SK-N-SH treated with all-trans-retinoic acid at 6 μM for 48 hours (cell line): ENCODE results near the gene TIGD6.

Experiments
- ATAC-seq: fragments of 200-7000 bp; cut with Tn5 transposase; 3 replicates; pipeline ENCODE4 v1.9.1; 2020; ENCODE audit warnings: mild to moderate bottlenecking, moderate library complexity
- ARNTL ChIP-seq: fragments of 450-650 bp; formaldehyde crosslinking; IDR thresholded peaks from 2 replicates; pipeline ENCODE4 v1.5.0; 2020; ENCODE audit warnings: low read depth, mild to moderate bottlenecking, moderate library complexity, borderline replicate concordance
- CSDC2 ChIP-seq: fragments of 250-450 bp; sonication (Bioruptor Pico); IDR thresholded peaks from 2 replicates; pipeline ENCODE4 v1.5.0; 2020; ENCODE audit warnings: mild to moderate bottlenecking, moderate library complexity
- ESRRG ChIP-seq: fragments of 250-450 bp; sonication (Bioruptor Pico); IDR thresholded peaks from 2 replicates; pipeline ENCODE4 v1.6.1; 2021; ENCODE audit warnings: mild to moderate bottlenecking
- GLIS3 ChIP-seq: fragments of 250-450 bp; sonication (Bioruptor Pico); IDR thresholded peaks from 2 replicates; pipeline ENCODE4 v1.5.0; 2020; ENCODE audit warnings: mild to moderate bottlenecking, moderate library complexity
- ISL1 ChIP-seq: fragments of 250-450 bp; sonication (Bioruptor Pico); IDR thresholded peaks from 2 replicates; pipeline ENCODE4 v2.1.2; 2022; ENCODE audit warnings: mild to moderate bottlenecking, moderate library complexity
- OSR1 ChIP-seq: fragments of 250-450 bp; sonication (Bioruptor Pico); IDR thresholded peaks from 2 replicates; pipeline ENCODE4 v1.8.0; 2022; ENCODE audit warnings: moderate library complexity, mild to moderate bottlenecking, inconsistent platforms
- PPARA ChIP-seq: fragments of 250-450 bp; sonication (Bioruptor Pico); IDR thresholded peaks from 2 replicates; pipeline ENCODE4 v1.5.0; 2020; ENCODE audit warnings: mild to moderate bottlenecking, borderline replicate concordance
- RARB ChIP-seq: fragments of 250-450 bp; sonication (Bioruptor Pico); IDR thresholded peaks from 2 replicates; pipeline ENCODE4 v1.8.0; 2021; ENCODE audit warnings: mild to moderate bottlenecking, moderate library complexity
- SNAI2 ChIP-seq: fragments of 250-450 bp; sonication (Bioruptor Pico); IDR thresholded peaks from 2 replicates; pipeline ENCODE4 v1.5.0; 2020; ENCODE audit warnings: mild to moderate bottlenecking, moderate library complexity
- TCF4 ChIP-seq: fragments of 250-450 bp; sonication (Bioruptor Pico); IDR thresholded peaks from 2 replicates; pipeline ENCODE4 v1.8.0; 2021; ENCODE audit warnings: mild to moderate bottlenecking, moderate library complexity, borderline replicate concordance
- TOX ChIP-seq: fragments of 250-450 bp; sonication (Bioruptor Pico); IDR thresholded peaks from 2 replicates; pipeline ENCODE4 v1.8.0; 2021; ENCODE audit warnings: mild to moderate bottlenecking, moderate library complexity, borderline replicate concordance
- ZC3H10 ChIP-seq: fragments of 250-450 bp; sonication (Bioruptor Pico); IDR thresholded peaks from 2 replicates; pipeline ENCODE4 v1.5.1; 2021; ENCODE audit warnings: mild to moderate bottlenecking, moderate library complexity
- ZFP3 ChIP-seq: fragments of 250-450 bp; sonication (Bioruptor Pico); IDR thresholded peaks from 2 replicates; pipeline ENCODE4 v1.5.0; 2020; ENCODE audit warnings: mild to moderate bottlenecking, moderate library complexity
- ZFP30 ChIP-seq: fragments of 450-650 bp; formaldehyde crosslinking; IDR thresholded peaks from 2 replicates; pipeline ENCODE4 v1.5.0; 2022; ENCODE audit warnings: mild to moderate bottlenecking, moderate library complexity
- ZNF565 ChIP-seq: fragments of 450-650 bp; formaldehyde crosslinking; conservative IDR thresholded peaks from 2 replicates; pipeline ENCODE4 v1.5.0; 2020; ENCODE audit warnings: low read depth, mild to moderate bottlenecking, moderate library complexity
- ZNF70 ChIP-seq: fragments of 450-650 bp; formaldehyde crosslinking; IDR thresholded peaks from 2 replicates; pipeline ENCODE4 v1.5.0; 2020; ENCODE audit warnings: mild to moderate bottlenecking, moderate library complexity
- TF ChIP-seq, protein P1 (sequence below): fragments of 250-450 bp; sonication (Bioruptor Pico); IDR thresholded peaks from 2 replicates; pipeline ENCODE4 v1.5.0; 2020; ENCODE audit warnings: mild to moderate bottlenecking, moderate library complexity
- TF ChIP-seq, protein P2 (sequence below): fragments of 250-450 bp; sonication (Bioruptor Pico); IDR thresholded peaks from 2 replicates; pipeline ENCODE4 v1.5.1; 2020; ENCODE audit warnings: low read depth, mild to moderate bottlenecking, moderate library complexity
- TF ChIP-seq, protein P3 (sequence below): fragments of 250-450 bp; sonication (Bioruptor Pico); IDR thresholded peaks from 2 replicates; pipeline ENCODE4 v1.8.0; 2020; ENCODE audit warnings: mild to moderate bottlenecking, moderate library complexity, borderline replicate concordance
- TF ChIP-seq, protein P4 (sequence below): fragments of 250-450 bp; sonication (Bioruptor Pico); IDR thresholded peaks from 2 replicates; pipeline ENCODE4 v1.5.1; 2021; ENCODE audit warnings: mild to moderate bottlenecking, moderate library complexity
- TF ChIP-seq, protein P5 (sequence below): fragments of 250-450 bp; sonication (Bioruptor Pico); IDR thresholded peaks from 2 replicates; pipeline ENCODE4 v1.8.0; 2021; ENCODE audit warnings: low read depth, mild to moderate bottlenecking, moderate library complexity, borderline replicate concordance

Gene TIGD6

DNA sequence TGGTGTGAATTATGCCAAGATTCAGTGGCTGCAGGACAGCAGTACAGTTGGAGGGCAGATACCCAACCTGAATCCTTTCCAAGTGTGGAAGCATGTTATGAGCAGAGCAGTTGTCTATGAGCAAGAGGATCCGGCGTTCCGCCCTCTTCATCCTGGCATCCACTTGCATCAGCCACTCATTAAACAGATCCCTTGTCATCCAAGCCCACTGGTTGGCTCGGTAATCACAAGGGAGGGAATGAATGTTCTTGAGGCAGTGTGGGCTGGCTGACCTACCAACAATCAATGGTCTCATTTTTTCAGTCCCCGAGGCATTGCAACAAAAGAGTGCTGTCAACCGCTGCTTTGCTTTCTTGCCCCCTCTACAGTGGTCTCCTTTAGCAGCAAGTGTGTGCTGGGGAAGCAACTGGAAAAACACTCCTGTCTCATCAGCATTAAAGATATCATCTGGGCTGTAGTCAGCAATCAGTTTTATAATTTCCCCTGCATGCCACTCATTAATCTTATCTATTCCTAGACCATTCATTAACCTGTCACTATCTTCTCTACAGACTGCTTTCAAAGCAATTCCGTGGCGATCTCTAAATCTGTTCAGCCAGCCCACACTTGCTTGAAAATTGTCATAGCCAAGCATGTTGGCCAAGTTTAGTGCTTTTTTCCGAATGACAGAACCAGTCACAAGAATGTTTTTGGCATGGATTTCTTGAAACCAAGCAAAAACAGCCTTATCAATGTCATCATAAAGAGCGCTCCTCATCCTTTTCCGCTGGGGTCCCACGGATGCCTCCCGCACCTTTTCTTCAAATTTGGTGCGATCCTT is 4.9 kb downstream of the TIGD6 start:
- TF ChIP-seq RARB (CRISPR knock-in tag) (no peak), ZNF70 (CRISPR knock-in tag) (no peak), CSDC2 (CRISPR knock-in tag) (no peak), SNAI2 (CRISPR knock-in tag) (no peak), PPARA (no peak), OSR1 (no peak), ISL1 (CRISPR knock-in tag) (no peak), TCF4 (CRISPR knock-in tag) (no peak), ZFP30 (no peak), GLIS3 (CRISPR knock-in tag) (no peak), ARNTL (CRISPR knock-in tag) (no peak)
- TF ChIP-seq, protein P1, sequence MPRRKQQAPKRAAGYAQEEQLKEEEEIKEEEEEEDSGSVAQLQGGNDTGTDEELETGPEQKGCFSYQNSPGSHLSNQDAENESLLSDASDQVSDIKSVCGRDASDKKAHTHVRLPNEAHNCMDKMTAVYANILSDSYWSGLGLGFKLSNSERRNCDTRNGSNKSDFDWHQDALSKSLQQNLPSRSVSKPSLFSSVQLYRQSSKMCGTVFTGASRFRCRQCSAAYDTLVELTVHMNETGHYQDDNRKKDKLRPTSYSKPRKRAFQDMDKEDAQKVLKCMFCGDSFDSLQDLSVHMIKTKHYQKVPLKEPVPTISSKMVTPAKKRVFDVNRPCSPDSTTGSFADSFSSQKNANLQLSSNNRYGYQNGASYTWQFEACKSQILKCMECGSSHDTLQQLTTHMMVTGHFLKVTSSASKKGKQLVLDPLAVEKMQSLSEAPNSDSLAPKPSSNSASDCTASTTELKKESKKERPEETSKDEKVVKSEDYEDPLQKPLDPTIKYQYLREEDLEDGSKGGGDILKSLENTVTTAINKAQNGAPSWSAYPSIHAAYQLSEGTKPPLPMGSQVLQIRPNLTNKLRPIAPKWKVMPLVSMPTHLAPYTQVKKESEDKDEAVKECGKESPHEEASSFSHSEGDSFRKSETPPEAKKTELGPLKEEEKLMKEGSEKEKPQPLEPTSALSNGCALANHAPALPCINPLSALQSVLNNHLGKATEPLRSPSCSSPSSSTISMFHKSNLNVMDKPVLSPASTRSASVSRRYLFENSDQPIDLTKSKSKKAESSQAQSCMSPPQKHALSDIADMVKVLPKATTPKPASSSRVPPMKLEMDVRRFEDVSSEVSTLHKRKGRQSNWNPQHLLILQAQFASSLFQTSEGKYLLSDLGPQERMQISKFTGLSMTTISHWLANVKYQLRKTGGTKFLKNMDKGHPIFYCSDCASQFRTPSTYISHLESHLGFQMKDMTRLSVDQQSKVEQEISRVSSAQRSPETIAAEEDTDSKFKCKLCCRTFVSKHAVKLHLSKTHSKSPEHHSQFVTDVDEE (CRISPR knock-in tag): no peak
- TF ChIP-seq, protein P2, sequence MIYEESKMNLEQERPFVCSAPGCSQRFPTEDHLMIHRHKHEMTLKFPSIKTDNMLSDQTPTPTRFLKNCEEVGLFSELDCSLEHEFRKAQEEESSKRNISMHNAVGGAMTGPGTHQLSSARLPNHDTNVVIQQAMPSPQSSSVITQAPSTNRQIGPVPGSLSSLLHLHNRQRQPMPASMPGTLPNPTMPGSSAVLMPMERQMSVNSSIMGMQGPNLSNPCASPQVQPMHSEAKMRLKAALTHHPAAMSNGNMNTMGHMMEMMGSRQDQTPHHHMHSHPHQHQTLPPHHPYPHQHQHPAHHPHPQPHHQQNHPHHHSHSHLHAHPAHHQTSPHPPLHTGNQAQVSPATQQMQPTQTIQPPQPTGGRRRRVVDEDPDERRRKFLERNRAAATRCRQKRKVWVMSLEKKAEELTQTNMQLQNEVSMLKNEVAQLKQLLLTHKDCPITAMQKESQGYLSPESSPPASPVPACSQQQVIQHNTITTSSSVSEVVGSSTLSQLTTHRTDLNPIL (CRISPR knock-in tag): no peak
- TF ChIP-seq, protein P3, sequence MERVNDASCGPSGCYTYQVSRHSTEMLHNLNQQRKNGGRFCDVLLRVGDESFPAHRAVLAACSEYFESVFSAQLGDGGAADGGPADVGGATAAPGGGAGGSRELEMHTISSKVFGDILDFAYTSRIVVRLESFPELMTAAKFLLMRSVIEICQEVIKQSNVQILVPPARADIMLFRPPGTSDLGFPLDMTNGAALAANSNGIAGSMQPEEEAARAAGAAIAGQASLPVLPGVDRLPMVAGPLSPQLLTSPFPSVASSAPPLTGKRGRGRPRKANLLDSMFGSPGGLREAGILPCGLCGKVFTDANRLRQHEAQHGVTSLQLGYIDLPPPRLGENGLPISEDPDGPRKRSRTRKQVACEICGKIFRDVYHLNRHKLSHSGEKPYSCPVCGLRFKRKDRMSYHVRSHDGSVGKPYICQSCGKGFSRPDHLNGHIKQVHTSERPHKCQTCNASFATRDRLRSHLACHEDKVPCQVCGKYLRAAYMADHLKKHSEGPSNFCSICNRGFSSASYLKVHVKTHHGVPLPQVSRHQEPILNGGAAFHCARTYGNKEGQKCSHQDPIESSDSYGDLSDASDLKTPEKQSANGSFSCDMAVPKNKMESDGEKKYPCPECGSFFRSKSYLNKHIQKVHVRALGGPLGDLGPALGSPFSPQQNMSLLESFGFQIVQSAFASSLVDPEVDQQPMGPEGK (CRISPR knock-in tag): no peak
- TF ChIP-seq, protein P4, sequence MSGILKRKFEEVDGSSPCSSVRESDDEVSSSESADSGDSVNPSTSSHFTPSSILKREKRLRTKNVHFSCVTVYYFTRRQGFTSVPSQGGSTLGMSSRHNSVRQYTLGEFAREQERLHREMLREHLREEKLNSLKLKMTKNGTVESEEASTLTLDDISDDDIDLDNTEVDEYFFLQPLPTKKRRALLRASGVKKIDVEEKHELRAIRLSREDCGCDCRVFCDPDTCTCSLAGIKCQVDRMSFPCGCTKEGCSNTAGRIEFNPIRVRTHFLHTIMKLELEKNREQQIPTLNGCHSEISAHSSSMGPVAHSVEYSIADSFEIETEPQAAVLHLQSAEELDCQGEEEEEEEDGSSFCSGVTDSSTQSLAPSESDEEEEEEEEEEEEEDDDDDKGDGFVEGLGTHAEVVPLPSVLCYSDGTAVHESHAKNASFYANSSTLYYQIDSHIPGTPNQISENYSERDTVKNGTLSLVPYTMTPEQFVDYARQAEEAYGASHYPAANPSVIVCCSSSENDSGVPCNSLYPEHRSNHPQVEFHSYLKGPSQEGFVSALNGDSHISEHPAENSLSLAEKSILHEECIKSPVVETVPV: no peak
- ATAC-seq: no peak

DNA sequence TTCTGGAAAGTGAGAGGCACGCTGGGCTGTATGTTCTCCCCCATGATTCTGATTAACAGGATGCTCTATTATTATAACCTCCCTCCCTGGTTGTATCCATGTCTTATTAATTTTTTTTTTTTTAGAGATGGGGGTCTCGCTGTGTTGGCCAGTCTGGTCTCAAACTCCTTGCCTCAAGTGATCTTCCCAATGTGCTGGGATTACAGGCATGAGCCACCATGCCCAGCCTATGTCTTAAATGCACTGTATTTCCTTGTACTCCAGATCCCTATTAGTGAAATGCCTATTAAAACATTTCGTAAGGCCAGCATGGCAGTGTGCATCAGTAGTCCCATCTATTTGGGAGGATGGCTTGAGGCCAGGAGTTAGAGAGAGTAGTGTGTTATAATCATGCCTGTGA is 7.0 kb downstream of the TIGD6 start:
- ATAC-seq: no peak
- no peak for TF ChIP-seq PPARA
- no peak for TF ChIP-seq CSDC2 (CRISPR knock-in tag)
- no peak for TF ChIP-seq TOX (CRISPR knock-in tag)
- no peak for TF ChIP-seq ZC3H10 (CRISPR knock-in tag)
- TF ChIP-seq ZFP3 (CRISPR knock-in tag): no peak
- TF ChIP-seq, protein P2 (CRISPR knock-in tag): no peak
- TF ChIP-seq ESRRG (CRISPR knock-in tag): no peak
- TF ChIP-seq, protein P3 (CRISPR knock-in tag): no peak
- TF ChIP-seq TCF4 (CRISPR knock-in tag): no peak
- no peak for TF ChIP-seq ZNF565 (CRISPR knock-in tag)
- TF ChIP-seq ISL1 (CRISPR knock-in tag): no peak
- TF ChIP-seq, protein P1 (CRISPR knock-in tag): no peak
- TF ChIP-seq, protein P5, sequence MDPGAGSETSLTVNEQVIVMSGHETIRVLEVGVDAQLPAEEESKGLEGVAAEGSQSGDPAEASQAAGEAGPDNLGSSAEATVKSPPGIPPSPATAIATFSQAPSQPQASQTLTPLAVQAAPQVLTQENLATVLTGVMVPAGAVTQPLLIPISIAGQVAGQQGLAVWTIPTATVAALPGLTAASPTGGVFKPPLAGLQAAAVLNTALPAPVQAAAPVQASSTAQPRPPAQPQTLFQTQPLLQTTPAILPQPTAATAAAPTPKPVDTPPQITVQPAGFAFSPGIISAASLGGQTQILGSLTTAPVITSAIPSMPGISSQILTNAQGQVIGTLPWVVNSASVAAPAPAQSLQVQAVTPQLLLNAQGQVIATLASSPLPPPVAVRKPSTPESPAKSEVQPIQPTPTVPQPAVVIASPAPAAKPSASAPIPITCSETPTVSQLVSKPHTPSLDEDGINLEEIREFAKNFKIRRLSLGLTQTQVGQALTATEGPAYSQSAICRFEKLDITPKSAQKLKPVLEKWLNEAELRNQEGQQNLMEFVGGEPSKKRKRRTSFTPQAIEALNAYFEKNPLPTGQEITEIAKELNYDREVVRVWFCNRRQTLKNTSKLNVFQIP (CRISPR knock-in tag): no peak
- TF ChIP-seq ZNF70 (CRISPR knock-in tag): no peak
- TF ChIP-seq GLIS3 (CRISPR knock-in tag): no peak
